Measurements from ENCODE around the gene DYNC1I1. TPM values are rescaled to one million over a fixed set of nuclear protein-coding genes. Genes with fewer than 3 reads are reported as not detected.

DYNC1I1 gene
- total and polyA plus RNA-seq, 2 of the 13 experiments (the other 11 are each of a cell fraction or from before 2014, with no cell fraction given): not detected

DNA sequence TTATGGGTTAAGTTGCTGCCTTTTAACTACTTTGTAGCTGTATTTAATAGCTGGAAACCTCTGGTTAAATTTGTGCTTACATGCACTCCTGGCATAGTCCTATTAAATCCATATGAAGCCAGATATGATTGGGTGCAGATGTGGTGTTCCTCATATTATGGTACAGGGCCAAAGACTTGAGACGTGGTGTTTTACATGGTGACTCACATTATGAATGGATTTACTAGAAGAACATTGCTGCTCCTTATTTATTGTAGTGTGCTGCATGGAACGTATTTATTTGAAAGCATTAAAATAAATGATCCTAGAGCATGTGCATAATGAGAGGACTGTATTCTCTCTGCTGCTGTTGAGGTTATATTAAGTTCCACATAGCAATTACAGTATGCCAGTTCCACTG lies 325.5 kb downstream of the DYNC1I1 start (continued):
- TF ChIP-seq ZBTB3 (CRISPR knock-in tag; IDR thresholded peaks at IDR 0.05; ENCODE audit: borderline replicate concordance, low read depth) (no peak), ISX (CRISPR knock-in tag; conservative IDR thresholded peaks at IDR 0.05) (no peak), IKZF1 (IDR thresholded peaks at IDR 0.05) (no peak), SRSF4 (IDR thresholded peaks at IDR 0.05; ENCODE audit: low read depth, low read length, poor library complexity, severe bottlenecking) (no peak), HOXD1 (CRISPR knock-in tag; IDR thresholded peaks at IDR 0.05) (no peak), ZNF777 (CRISPR knock-in tag; IDR thresholded peaks at IDR 0.05) (no peak)
- TF ChIP-seq, protein P1, sequence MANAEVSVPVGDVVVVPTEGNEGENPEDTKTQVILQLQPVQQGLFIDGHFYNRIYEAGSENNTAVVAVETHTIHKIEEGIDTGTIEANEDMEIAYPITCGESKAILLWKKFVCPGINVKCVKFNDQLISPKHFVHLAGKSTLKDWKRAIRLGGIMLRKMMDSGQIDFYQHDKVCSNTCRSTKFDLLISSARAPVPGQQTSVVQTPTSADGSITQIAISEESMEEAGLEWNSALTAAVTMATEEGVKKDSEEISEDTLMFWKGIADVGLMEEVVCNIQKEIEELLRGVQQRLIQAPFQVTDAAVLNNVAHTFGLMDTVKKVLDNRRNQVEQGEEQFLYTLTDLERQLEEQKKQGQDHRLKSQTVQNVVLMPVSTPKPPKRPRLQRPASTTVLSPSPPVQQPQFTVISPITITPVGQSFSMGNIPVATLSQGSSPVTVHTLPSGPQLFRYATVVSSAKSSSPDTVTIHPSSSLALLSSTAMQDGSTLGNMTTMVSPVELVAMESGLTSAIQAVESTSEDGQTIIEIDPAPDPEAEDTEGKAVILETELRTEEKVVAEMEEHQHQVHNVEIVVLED (CRISPR knock-in tag; IDR thresholded peaks at IDR 0.05; ENCODE audit: borderline replicate concordance): no peak

DNA sequence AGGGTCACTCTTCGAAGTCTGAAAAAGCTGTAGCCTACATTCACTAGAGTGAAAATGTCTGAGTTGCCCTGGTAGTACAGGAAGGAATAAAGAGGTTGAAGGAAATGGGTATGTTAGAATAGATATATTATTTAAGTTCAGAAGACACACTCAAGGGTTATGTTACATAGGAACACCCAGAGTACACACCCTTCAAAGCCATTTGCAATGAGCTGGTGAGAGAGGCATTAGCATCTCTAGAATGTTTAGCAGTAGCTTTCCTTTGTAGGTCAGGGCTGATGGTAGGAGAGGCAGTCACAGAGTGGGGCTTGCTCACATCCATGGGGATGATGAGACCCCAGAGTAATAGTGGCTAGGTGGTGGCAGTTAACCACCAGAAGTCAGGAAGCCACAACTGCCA lies 328.4 kb downstream of the DYNC1I1 start:
- TF ChIP-seq, protein P2, sequence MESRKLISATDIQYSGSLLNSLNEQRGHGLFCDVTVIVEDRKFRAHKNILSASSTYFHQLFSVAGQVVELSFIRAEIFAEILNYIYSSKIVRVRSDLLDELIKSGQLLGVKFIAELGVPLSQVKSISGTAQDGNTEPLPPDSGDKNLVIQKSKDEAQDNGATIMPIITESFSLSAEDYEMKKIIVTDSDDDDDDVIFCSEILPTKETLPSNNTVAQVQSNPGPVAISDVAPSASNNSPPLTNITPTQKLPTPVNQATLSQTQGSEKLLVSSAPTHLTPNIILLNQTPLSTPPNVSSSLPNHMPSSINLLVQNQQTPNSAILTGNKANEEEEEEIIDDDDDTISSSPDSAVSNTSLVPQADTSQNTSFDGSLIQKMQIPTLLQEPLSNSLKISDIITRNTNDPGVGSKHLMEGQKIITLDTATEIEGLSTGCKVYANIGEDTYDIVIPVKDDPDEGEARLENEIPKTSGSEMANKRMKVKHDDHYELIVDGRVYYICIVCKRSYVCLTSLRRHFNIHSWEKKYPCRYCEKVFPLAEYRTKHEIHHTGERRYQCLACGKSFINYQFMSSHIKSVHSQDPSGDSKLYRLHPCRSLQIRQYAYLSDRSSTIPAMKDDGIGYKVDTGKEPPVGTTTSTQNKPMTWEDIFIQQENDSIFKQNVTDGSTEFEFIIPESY (CRISPR knock-in tag; IDR thresholded peaks at IDR 0.05): no peak
- TF ChIP-seq NFKB2 (CRISPR knock-in tag; IDR thresholded peaks at IDR 0.05; ENCODE audit: borderline replicate concordance) (no peak), ZSCAN20 (CRISPR knock-in tag; IDR thresholded peaks at IDR 0.05; ENCODE audit: borderline replicate concordance) (no peak), ZNF558 (CRISPR knock-in tag; IDR thresholded peaks at IDR 0.05; ENCODE audit: borderline replicate concordance) (no peak), ZNF577 (CRISPR knock-in tag; IDR thresholded peaks at IDR 0.05; ENCODE audit: borderline replicate concordance, low read depth) (no peak), ELF3 (CRISPR knock-in tag; IDR thresholded peaks at IDR 0.05) (no peak), ZNF460 (CRISPR knock-in tag; IDR thresholded peaks at IDR 0.05; ENCODE audit: borderline replicate concordance) (no peak), HNRNPH1 (optimal IDR thresholded peaks at IDR 0.05; ENCODE audit: low read depth, low read length) (no peak), ZNF180 (CRISPR knock-in tag; IDR thresholded peaks at IDR 0.05; ENCODE audit: borderline replicate concordance, low read depth) (no peak)
- TF ChIP-seq, protein P3, sequence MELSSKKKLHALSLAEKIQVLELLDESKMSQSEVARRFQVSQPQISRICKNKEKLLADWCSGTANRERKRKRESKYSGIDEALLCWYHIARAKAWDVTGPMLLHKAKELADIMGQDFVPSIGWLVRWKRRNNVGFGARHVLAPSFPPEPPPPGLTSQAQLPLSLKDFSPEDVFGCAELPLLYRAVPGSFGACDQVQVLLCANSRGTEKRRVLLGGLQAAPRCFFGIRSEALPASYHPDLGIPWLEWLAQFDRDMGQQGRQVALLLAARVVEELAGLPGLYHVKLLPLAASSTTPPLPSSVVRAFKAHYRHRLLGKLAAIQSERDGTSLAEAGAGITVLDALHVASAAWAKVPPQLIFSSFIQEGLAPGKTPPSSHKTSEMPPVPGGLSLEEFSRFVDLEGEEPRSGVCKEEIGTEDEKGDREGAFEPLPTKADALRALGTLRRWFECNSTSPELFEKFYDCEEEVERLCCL (CRISPR knock-in tag; IDR thresholded peaks at IDR 0.05; ENCODE audit: borderline replicate concordance): no peak
- intact Hi-C loops (cut with micrococcal nuclease; ENCODE audit: unreplicated experiment) (no loop called here), in situ Hi-C loops (cut with HindIII; ENCODE audit: extremely low pct_ligation_motif_present, low pct_unique_long_range_greater_than_20kb) (no loop called here)
- BruUV-seq (replicated peaks): no TSS peak
- Histone ChIP-seq H3K4me2 (ENCODE audit: low read depth, low read length) (no peak overlapping the region), H3K9ac (ENCODE audit: insufficient read depth, low read depth, low read length) (no peak overlapping the region), H3K4me3 (replicated peaks in 1 of 3; ENCODE audit: insufficient read depth in 1 of 3, low read depth in 2 of 3, low read length in 3 of 3) (no peak overlapping the region), H3K36me3 (replicated peaks in 1 of 2; ENCODE audit: control insufficient read depth in 1 of 2, insufficient read depth in 2 of 2, low read length in 2 of 2) (no peaks in the 10 kb centered on the region), H3K4me1 (ENCODE audit: insufficient read depth, low read length) (no peaks in the 10 kb centered on the region), H3K79me2 (ENCODE audit: insufficient read depth, low read length) (no peaks in the 10 kb centered on the region), H4K20me1 (ENCODE audit: insufficient read depth, low read length) (no peaks in the 10 kb centered on the region), H2AFZ (ENCODE audit: low read length) (no peak overlapping the region), H3K9me3 (ENCODE audit: low read length) (no peaks in the 10 kb centered on the region), H3K27ac (ENCODE audit: extremely low read length, insufficient read depth, low read length) (no peak overlapping the region), H3K27me3 (ENCODE audit: control insufficient read depth in 1 of 2, insufficient read depth in 2 of 2, low read length in 2 of 2) (no peaks in the 10 kb centered on the region)
- POLR2A ChIA-PET: no interaction called here
- CTCF ChIA-PET (ENCODE audit: low intra/inter-chr PET ratio, low total read pairs): no interaction called here
- no peak for DNase-seq (ENCODE audit: low spot score)
- no peak for FAIRE-seq
- ATAC-seq: no peak
- 6% methylated on average over 1 of the region's 1 CpG for WGBS (ENCODE audit: low lambda C conversion rate)

Measured in HepG2 (cell line).